Omental fat pad (tissue), 4 donors: ENCODE data around the gene CTBP1. TPM values are rescaled to one million over a fixed set of nuclear protein-coding genes. Genes with fewer than 3 reads are reported as not detected.
A peak's percentile ranks its signal among the peaks of the same experiment; 100 is the strongest.

Source experiments
- ATAC-seq: fragments of 150-250 bp; one replicate; pipeline ENCODE4 v1.9.1; 2016; ENCODE audit warnings: mild to moderate bottlenecking, moderate library complexity; ENCODE audit not compliant: low FRiP score
- DNase-seq: peaks from one replicate; pipeline ENCODE4 v3.0.0-alpha.2; 2019; ENCODE audit warnings: low spot score
- total RNA-seq, 4 donors: library from RNA; depleted of rRNA; stranded (reverse); fragments of >200 nt; gene quantifications; one replicate each; pipeline ENCODE4 v1.1.0, GENCODE V29; 2016
- TF ChIP-seq, protein P1 (sequence below), 3 donors: fragments of 450-650 bp; IDR thresholded peaks; one replicate each; pipeline ENCODE4 v1.5.1; 2016 to 2017; ENCODE audit warnings: antibody characterized with exemption in 3 of 3, mild to moderate bottlenecking in 3 of 3, moderate library complexity in 2 of 3

The CTBP1 gene
- total RNA-seq, 4 donors from 2014 or later = 102 to 137 (median 132) TPM

DNA sequence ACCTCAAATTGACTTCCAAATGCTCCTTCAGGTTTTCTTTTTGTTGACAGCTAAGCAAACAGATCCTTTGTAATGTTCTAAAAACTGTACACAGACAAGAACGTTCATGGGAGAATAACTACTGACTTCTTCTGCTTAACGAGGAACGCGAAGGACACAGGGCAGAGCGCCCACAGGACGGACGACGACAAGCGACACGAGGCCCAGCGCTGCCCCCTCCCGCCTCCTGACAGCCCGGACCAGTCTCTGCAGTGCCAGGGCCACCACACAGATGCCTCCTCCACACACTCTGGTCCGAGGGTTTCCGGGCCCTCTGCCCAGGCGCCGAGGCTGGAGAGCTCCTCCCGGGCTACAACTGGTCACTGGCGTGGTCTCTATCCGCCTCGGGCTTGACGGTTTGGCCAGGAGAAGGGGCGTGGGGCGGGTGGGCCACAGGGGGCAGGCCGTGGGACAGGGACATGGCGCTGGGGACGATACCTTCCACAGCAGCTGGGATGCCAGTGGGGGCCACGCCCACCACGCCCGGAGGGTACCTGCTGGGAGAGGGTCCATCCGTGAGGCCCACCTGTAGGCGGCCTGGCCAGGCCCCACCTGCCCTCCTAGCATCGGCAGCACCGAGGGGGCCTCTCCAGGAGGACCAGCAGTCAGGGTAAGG lies 36.9 kb downstream of the CTBP1 start:
- ATAC-seq = no peak
- TF ChIP-seq, protein P1, sequence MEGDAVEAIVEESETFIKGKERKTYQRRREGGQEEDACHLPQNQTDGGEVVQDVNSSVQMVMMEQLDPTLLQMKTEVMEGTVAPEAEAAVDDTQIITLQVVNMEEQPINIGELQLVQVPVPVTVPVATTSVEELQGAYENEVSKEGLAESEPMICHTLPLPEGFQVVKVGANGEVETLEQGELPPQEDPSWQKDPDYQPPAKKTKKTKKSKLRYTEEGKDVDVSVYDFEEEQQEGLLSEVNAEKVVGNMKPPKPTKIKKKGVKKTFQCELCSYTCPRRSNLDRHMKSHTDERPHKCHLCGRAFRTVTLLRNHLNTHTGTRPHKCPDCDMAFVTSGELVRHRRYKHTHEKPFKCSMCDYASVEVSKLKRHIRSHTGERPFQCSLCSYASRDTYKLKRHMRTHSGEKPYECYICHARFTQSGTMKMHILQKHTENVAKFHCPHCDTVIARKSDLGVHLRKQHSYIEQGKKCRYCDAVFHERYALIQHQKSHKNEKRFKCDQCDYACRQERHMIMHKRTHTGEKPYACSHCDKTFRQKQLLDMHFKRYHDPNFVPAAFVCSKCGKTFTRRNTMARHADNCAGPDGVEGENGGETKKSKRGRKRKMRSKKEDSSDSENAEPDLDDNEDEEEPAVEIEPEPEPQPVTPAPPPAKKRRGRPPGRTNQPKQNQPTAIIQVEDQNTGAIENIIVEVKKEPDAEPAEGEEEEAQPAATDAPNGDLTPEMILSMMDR (IDR thresholded peaks at IDR 0.05) = no peak
- no peak for DNase-seq

- no peak for ATAC-seq
- TF ChIP-seq, protein P1 (IDR thresholded peaks at IDR 0.05) = no peak
These were observed 37.6 kb downstream of the CTBP1 start for GRCh38 chr4:1211371-1211770.

GRCh38 chr4:1210971-1211370 lies 38.0 kb downstream of the CTBP1 start:
- DNase-seq = no peak
- ATAC-seq = no peak
- TF ChIP-seq, protein P1 (IDR thresholded peaks at IDR 0.05) = no peak

More at GRCh38 chr4:1211371-1211770, 37.6 kb downstream of the CTBP1 start:
- no peak for DNase-seq

DNA sequence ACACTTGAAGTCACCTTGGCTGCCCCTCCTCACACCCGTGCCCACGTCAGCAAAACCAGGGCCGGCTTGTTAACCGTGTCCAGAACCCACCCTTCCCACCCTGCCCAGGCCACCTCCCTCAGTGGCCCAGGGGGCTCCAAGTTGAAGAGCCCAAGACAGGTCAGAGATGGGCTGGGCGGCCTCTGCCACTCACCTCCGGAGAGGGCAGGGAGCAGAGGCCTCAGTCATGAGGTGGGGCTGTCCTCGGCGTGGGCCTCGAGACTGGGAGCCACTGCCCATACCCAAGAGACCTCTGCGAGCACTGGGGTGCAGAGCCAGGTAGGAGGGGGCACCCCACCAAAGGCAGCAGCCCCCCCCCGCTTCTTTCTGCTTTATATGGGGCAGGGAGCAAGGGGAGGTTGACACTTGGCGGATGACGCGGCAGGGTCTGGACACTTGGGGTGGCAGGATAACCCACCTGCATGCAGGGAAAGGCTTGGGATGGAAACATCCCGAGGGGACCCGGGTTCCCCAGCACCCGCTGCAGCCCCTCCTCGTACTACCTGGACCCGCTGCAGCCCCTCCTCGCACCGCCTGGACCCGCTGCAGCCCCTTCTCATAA lies 38.6 kb downstream of the CTBP1 start:
- TF ChIP-seq, protein P1 (IDR thresholded peaks at IDR 0.05) = no peak
- DNase-seq (no peak), ATAC-seq (no peak)

DNA sequence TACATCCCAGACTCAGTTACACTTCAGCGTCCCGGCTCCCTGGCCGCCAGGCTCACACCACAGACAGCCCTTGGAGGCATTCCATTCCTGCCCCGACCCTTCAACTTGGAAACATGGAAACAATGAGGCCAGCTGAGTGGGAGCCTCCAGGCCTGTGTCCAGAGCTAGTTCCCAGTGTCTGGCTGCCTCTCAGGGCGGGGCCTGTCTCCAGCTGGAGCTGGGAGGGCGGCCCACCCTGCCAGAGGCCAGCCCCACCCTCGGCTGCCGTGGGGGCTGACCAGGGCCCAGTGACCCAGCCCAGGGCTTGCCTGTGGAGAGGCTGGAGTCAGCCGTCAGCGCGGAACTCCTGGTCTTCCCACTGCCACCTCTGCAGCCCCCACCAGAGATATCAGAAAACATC lies 39.1 kb downstream of the CTBP1 start:
- no peak for DNase-seq

DNA sequence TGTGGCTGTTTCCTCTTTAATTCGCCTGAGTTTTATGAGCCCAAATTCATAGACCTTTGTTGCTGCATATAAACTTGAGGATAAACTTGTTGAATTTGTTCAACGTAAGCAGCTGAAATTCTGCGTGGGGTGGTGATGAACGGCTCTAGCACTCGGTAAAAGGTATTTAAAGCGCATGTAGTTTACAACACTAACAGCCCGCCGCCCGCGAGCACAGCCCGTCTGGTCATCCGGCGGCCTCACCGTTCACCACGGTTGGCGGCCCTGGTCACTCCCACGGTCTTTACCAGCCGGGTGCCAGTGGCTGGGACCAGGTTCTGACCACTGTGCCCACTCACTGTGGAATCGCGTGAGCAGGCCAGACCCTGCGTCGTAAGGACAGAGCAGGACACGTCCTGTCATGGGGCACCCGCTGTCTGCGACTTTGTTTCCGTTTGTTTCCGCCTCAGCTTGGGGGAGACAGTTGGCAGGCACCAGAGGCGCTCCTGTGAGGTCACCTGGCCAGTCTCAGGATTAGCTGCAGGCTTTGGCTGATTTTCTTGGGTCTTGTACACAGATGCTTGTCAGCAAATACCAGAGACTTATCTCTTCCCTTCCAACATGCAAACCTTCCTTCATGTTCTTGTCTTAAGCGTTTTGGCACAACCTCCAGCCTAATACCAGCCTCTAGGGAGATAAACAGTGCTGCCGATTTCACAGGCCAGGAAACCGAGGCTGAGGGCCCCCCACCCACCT lies 39.8 kb downstream of the CTBP1 start:
- ATAC-seq (peak; percentile 4), DNase-seq (no peak)
- TF ChIP-seq, protein P1 (IDR thresholded peaks at IDR 0.05) = no peak

More for the DNA sequence above, 39.1 kb downstream of the CTBP1 start:
- TF ChIP-seq, protein P1 (IDR thresholded peaks at IDR 0.05) = no peak
- peak; percentile 46 for ATAC-seq
